ENCODE results near the gene GSN. TPM values are rescaled to one million over a fixed set of nuclear protein-coding genes. Genes with fewer than 3 reads are reported as not detected.
A peak's percentile ranks its signal among the peaks of the same experiment; 100 is the strongest.

Gene GSN
- total and polyA plus RNA-seq, 2 of the 13 experiments (the other 11 are each of a cell fraction or from before 2014, with no cell fraction given) = 294 to 307 TPM

DNA sequence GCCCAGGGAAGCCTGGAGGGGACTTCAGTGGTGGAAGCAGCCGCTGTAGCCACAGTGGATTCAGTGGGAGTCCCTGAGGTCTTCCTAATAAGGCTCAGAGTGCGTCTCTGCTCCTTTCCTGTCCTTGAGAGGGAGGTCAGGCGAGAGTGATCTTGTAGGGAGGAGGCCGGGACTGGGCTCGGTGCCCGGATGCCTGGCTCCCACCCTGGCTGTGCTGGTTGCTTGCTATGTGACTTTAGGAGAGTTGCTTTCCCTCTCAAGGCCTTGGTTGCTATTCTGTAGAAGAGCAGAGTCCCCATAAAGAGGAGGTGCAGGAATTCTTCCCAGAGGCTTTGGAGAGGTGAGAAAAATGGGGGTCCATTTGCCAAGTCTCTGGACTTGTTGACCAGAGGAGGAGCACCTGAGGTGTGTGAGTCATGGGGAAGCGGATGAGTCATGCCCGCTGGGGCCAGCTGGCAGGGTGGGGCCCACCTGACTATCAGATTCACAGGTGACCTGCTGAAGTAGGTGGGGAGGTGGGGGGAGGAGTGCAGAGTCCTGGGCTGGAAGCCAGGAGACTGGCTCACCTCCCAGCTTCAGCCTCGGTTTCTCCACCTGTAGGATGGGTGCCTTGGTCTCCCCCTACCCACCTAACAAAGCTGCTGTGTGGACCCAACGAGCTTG is 13.8 kb downstream of the GSN start (continued):
- TF ChIP-seq, protein P1, sequence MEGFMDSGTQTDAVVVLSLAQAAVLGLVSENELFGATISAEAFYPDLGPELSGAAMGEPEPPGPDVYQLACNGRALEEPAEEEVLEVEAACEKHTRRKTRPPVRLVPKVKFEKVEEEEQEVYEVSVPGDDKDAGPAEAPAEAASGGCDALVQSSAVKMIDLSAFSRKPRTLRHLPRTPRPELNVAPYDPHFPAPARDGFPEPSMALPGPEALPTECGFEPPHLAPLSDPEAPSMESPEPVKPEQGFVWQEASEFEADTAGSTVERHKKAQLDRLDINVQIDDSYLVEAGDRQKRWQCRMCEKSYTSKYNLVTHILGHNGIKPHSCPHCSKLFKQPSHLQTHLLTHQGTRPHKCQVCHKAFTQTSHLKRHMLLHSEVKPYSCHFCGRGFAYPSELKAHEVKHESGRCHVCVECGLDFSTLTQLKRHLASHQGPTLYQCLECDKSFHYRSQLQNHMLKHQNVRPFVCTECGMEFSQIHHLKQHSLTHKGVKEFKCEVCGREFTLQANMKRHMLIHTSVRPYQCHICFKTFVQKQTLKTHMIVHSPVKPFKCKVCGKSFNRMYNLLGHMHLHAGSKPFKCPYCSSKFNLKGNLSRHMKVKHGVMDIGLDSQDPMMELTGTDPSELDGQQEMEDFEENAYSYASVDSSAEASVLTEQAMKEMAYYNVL (CRISPR knock-in tag; IDR thresholded peaks at IDR 0.05; ENCODE audit: borderline replicate concordance) = no peak
- TF ChIP-seq ZNF569 (CRISPR knock-in tag; IDR thresholded peaks at IDR 0.05; ENCODE audit: borderline replicate concordance) (no peak), FOXK2 (IDR thresholded peaks at IDR 0.05) (no peak), ZNF263 (CRISPR knock-in tag; IDR thresholded peaks at IDR 0.05) (peak; percentile 85), ZMAT3 (CRISPR knock-in tag; conservative IDR thresholded peaks at IDR 0.05) (0 out of 2 replicates have a peak, but pooled peaks have one; percentile 30), RFX5 (IDR thresholded peaks at IDR 0.05; ENCODE audit: low read depth, low read length) (no peak), POLR2G (IDR thresholded peaks at IDR 0.05; ENCODE audit: low read depth, low read length) (0 out of 2 replicates have a peak, but pooled peaks have one; percentile 2), PHF20 (CRISPR knock-in tag; IDR thresholded peaks at IDR 0.05) (peak; percentile 27; the same call in 1 of the 2 replicates), STAT5B (CRISPR knock-in tag; IDR thresholded peaks at IDR 0.05) (no peak), FOXA1 (IDR thresholded peaks at IDR 0.05) (no peak), FOXA1 (CRISPR knock-in tag; IDR thresholded peaks at IDR 0.05) (peak; percentile 68), CENPX (CRISPR knock-in tag; IDR thresholded peaks at IDR 0.05) (no peak), ZNF883 (CRISPR knock-in tag; IDR thresholded peaks at IDR 0.05; ENCODE audit: not compliant biosample characterization) (no peak)
- TF ChIP-seq, protein P2, sequence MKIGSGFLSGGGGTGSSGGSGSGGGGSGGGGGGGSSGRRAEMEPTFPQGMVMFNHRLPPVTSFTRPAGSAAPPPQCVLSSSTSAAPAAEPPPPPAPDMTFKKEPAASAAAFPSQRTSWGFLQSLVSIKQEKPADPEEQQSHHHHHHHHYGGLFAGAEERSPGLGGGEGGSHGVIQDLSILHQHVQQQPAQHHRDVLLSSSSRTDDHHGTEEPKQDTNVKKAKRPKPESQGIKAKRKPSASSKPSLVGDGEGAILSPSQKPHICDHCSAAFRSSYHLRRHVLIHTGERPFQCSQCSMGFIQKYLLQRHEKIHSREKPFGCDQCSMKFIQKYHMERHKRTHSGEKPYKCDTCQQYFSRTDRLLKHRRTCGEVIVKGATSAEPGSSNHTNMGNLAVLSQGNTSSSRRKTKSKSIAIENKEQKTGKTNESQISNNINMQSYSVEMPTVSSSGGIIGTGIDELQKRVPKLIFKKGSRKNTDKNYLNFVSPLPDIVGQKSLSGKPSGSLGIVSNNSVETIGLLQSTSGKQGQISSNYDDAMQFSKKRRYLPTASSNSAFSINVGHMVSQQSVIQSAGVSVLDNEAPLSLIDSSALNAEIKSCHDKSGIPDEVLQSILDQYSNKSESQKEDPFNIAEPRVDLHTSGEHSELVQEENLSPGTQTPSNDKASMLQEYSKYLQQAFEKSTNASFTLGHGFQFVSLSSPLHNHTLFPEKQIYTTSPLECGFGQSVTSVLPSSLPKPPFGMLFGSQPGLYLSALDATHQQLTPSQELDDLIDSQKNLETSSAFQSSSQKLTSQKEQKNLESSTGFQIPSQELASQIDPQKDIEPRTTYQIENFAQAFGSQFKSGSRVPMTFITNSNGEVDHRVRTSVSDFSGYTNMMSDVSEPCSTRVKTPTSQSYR (CRISPR knock-in tag; IDR thresholded peaks at IDR 0.05; ENCODE audit: borderline replicate concordance) = peak; percentile 65; the same call in 1 of the 2 replicates
- TF ChIP-seq, protein P3, sequence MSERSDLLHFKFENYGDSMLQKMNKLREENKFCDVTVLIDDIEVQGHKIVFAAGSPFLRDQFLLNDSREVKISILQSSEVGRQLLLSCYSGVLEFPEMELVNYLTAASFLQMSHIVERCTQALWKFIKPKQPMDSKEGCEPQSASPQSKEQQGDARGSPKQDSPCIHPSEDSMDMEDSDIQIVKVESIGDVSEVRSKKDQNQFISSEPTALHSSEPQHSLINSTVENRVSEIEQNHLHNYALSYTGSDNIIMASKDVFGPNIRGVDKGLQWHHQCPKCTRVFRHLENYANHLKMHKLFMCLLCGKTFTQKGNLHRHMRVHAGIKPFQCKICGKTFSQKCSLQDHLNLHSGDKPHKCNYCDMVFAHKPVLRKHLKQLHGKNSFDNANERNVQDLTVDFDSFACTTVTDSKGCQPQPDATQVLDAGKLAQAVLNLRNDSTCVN (CRISPR knock-in tag; IDR thresholded peaks at IDR 0.05; ENCODE audit: borderline replicate concordance) = no peak; the same call in 1 of the 2 replicates
- TF ChIP-seq, protein P4, sequence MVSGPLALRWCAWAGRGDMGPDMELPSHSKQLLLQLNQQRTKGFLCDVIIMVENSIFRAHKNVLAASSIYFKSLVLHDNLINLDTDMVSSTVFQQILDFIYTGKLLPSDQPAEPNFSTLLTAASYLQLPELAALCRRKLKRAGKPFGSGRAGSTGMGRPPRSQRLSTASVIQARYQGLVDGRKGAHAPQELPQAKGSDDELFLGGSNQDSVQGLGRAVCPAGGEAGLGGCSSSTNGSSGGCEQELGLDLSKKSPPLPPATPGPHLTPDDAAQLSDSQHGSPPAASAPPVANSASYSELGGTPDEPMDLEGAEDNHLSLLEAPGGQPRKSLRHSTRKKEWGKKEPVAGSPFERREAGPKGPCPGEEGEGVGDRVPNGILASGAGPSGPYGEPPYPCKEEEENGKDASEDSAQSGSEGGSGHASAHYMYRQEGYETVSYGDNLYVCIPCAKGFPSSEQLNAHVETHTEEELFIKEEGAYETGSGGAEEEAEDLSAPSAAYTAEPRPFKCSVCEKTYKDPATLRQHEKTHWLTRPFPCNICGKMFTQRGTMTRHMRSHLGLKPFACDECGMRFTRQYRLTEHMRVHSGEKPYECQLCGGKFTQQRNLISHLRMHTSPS (CRISPR knock-in tag; IDR thresholded peaks at IDR 0.05; ENCODE audit: low read depth) = peak; percentile 30

Measured in HepG2 (cell line).